DND-41 (cell line): Measurements from ENCODE around the gene TXLNA.
A peak's percentile ranks its signal among the peaks of the same experiment; 100 is the strongest.

Source experiments
- ATAC-seq: fragments of 200-7000 bp; cut with Tn5 transposase; 3 replicates; pipeline ENCODE4 v1.9.1; 2021; ENCODE audit warnings: low read depth; ENCODE audit not compliant: insufficient read depth
- DNase-seq: peaks from one replicate; pipeline ENCODE4 v3.0.0-alpha.2; 2020
- H2AFZ ChIP-seq: 2 replicates; pipeline ENCODE4 v1.6.0; 2012; ENCODE audit warnings: low read depth, low read length
- H3K27ac ChIP-seq: 2 replicates; pipeline ENCODE4 v1.5.1; 2012; ENCODE audit warnings: low read length, inconsistent platforms
- H3K27me3 ChIP-seq: fragments of 200-600 bp; sonication (generic); 2 replicates; pipeline ENCODE4 v1.6.0; 2012; ENCODE audit warnings: low read length, mild to moderate bottlenecking, inconsistent platforms; ENCODE audit not compliant: insufficient read depth, poor library complexity
- H3K36me3 ChIP-seq: 2 replicates; pipeline ENCODE4 v1.5.1; 2012; ENCODE audit warnings: low read length, inconsistent platforms; ENCODE audit not compliant: insufficient read depth
- H3K4me1 ChIP-seq: 2 replicates; pipeline ENCODE4 v1.5.1; 2012; ENCODE audit warnings: mild to moderate bottlenecking, low read length; ENCODE audit not compliant: insufficient read depth
- H3K4me2 ChIP-seq: 2 replicates; pipeline ENCODE4 v1.6.0; 2012; ENCODE audit warnings: mild to moderate bottlenecking, moderate library complexity, low read length, inconsistent platforms; ENCODE audit not compliant: insufficient read depth
- H3K4me3 ChIP-seq, 2 experiments: fragments of 200-600 bp in 1 of 2; shearing (Covaris generic) in 1 of 2; 2 replicates each; pipeline ENCODE4 v1.5.1; 2012 to 2016; ENCODE audit warnings: inconsistent platforms in 2 of 2, low read length in 2 of 2, mild to moderate bottlenecking in 2 of 2, low read depth in 1 of 2, moderate library complexity in 1 of 2
- H3K79me2 ChIP-seq: 2 replicates; pipeline ENCODE4 v1.6.0; 2012; ENCODE audit warnings: low read length, inconsistent platforms; ENCODE audit not compliant: insufficient read depth
- H3K9ac ChIP-seq: 2 replicates; pipeline ENCODE4 v1.6.0; 2012; ENCODE audit warnings: low read depth, mild to moderate bottlenecking, inconsistent platforms, low read length, moderate library complexity
- H3K9me3 ChIP-seq: 2 replicates; pipeline ENCODE4 v1.5.1; 2012; ENCODE audit warnings: low read length, moderate library complexity, mild to moderate bottlenecking, inconsistent platforms; ENCODE audit not compliant: insufficient read depth, severe bottlenecking
- H4K20me1 ChIP-seq: 2 replicates; pipeline ENCODE4 v1.6.0; 2012; ENCODE audit warnings: low read length; ENCODE audit not compliant: insufficient read depth
- CTCF ChIP-seq: IDR thresholded peaks from 2 replicates; pipeline ENCODE4 v1.5.1; 2012; ENCODE audit warnings: borderline replicate concordance, low read length, moderate library complexity, mild to moderate bottlenecking; ENCODE audit not compliant: poor library complexity, severe bottlenecking; ENCODE audit errors: extremely low read depth
- EZH2 ChIP-seq: IDR thresholded peaks from 3 replicates; pipeline ENCODE4 v1.6.1; 2012; ENCODE audit warnings: borderline replicate concordance, low read depth, mild to moderate bottlenecking, moderate library complexity, low read length, inconsistent platforms; ENCODE audit not compliant: severe bottlenecking

The TXLNA gene

DNA sequence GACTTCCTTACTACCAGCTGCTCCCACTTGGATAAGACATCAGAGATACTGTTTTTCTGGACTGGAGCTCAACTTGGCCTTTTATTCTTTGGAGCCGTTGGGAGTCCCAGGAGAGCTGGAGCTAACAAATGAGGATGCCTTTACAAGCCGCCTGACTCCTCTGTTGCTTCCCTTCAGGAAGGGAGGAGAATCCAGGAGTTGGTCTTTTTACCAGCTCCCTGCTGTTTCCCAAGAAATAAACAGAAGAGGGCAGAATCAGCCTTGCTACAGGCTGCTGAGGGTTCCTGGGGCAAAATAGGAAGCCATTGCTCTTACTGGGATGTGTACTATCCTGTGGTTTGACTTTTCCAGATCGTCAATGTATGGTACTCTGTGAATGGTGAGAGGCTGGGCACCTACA, 44.2 kb downstream of the TXLNA start:
- peaks cover 8% of the 10 kb centered on the region; the same call in 1 of the 2 replicates for H4K20me1 ChIP-seq
- peak overlapping the region; percentile 10; the same call in 1 of the 2 replicates for H3K27ac ChIP-seq
- H3K9me3 ChIP-seq, result no peaks in the 10 kb centered on the region
- peaks cover 47% of the 10 kb centered on the region for H3K79me2 ChIP-seq
- peaks cover 50% of the 10 kb centered on the region for H3K36me3 ChIP-seq
- peaks cover 34% of the 10 kb centered on the region for H3K4me1 ChIP-seq
- H3K4me3 ChIP-seq, result peak overlapping the region in 1 of 2 experiments; percentile 41; a peak in 1 of 4 replicates
- H3K9ac ChIP-seq, result peak overlapping the region; percentile 77
- TF ChIP-seq CTCF (peak; percentile 32), EZH2 (no peak)
- no peak overlapping the region for H2AFZ ChIP-seq
- peak overlapping the region; percentile 70 for H3K4me2 ChIP-seq
- ATAC-seq (no peak), DNase-seq (no peak)
- no peaks in the 10 kb centered on the region for H3K27me3 ChIP-seq

DNA sequence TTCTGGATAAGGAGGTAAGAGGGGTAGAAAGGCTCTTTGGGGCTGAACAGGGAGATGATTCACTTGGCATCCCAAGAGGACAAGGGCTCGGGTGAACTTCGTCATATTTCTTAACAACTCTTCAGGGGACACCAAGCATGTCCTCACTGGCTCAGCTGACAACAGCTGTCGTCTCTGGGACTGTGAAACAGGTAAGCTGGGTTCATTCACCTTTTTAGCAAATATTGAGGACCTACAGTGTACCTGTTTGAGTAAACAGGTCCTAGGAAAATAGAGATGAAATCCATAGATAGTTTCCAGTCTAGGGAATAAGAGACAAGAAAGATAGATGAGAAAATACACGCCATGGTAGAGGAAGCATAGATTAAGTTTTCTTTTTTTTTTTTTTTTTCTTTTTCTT, 44.8 kb downstream of the TXLNA start:
- Histone ChIP-seq H4K20me1 (peaks cover 8% of the 10 kb centered on the region; the same call in 1 of the 2 replicates), H3K4me2 (peak overlapping the region; percentile 70), H3K4me3 (peak overlapping the region in 1 of 2 experiments; percentile 41; a peak in 1 of 4 replicates), H3K79me2 (peaks cover 47% of the 10 kb centered on the region), H2AFZ (no peak overlapping the region), H3K4me1 (peaks cover 34% of the 10 kb centered on the region), H3K9ac (peak overlapping the region; percentile 77; the same call in 1 of the 2 replicates), H3K36me3 (peaks cover 55% of the 10 kb centered on the region), H3K27me3 (no peaks in the 10 kb centered on the region), H3K27ac (no peak overlapping the region), H3K9me3 (no peaks in the 10 kb centered on the region)
- no peak for DNase-seq
- no peak for TF ChIP-seq CTCF
- no peak for TF ChIP-seq EZH2
- no peak for ATAC-seq

DNA sequence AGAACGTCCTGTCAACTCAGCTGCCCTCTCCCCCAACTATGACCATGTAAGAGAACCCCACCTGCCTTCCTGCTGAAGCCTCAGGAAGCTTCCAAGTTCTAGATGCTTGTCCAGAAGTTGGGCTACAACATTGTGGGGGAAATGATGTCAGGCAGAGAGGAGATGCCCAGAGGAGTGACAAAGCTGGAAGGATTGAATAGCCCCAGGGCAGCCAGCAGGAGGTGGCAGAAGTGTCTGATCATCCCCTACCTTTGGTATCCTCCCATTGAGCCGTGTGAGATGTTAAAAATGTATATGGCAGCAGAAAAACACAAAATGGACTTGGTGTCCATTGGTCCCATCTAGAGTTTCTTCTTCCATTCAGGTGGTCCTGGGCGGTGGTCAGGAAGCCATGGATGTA, 49.3 kb downstream of the TXLNA start:
- Histone ChIP-seq H3K27me3 (no peaks in the 10 kb centered on the region), H3K79me2 (peaks cover 15% of the 10 kb centered on the region), H3K27ac (no peak overlapping the region), H3K36me3 (peaks cover 73% of the 10 kb centered on the region), H3K4me3 (no peak overlapping the region), H3K4me1 (peaks cover 10% of the 10 kb centered on the region), H3K4me2 (no peak overlapping the region), H2AFZ (no peak overlapping the region), H3K9ac (no peak overlapping the region), H4K20me1 (peaks cover 6% of the 10 kb centered on the region; the same call in 1 of the 2 replicates), H3K9me3 (no peaks in the 10 kb centered on the region)
- ATAC-seq, result no peak
- DNase-seq, result no peak
- TF ChIP-seq EZH2 (no peak), CTCF (no peak)
